AG09319 (cell line): ENCODE data around the gene STAT3.

Experiments
- DNase-seq: peaks from one replicate; pipeline ENCODE4 v3.0.0-alpha.2; 2010; ENCODE audit warnings: low read depth; ENCODE audit errors: extremely low read depth
- TF ChIP-seq, protein P1 (sequence below): IDR thresholded peaks from 2 replicates; pipeline ENCODE4 v1.5.1; 2011; ENCODE audit warnings: low read depth, mild to moderate bottlenecking, inconsistent platforms, low read length, moderate library complexity

Gene STAT3

DNA sequence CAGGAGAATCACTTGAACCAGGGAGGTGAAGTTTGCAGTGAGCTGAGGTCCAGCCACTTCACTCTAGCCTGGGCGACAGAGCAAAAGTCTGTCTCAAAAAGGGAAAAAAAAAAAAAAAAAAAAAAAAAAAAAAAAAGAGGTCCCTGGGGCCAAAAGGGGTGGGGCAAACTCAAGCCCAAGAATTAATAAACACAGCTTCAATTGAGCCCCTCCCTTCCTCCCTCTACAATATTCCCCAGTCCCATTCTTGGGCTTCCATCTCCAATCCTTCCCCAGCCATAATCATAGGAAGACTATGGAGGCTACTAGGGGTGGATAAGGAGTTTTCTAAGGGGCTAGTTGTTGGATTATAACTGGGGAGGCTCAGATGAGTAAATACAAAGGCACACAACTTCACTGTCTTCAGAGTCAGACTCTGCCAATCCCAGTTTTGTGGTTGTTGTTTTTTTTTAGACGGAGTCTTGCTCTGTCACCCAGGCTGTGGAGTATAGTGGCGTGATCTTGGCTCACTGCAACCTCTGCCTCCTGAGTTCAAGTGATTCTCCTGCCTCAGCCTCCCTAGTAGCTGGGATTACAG is 25.3 kb upstream of the STAT3 start:
- TF ChIP-seq, protein P1, sequence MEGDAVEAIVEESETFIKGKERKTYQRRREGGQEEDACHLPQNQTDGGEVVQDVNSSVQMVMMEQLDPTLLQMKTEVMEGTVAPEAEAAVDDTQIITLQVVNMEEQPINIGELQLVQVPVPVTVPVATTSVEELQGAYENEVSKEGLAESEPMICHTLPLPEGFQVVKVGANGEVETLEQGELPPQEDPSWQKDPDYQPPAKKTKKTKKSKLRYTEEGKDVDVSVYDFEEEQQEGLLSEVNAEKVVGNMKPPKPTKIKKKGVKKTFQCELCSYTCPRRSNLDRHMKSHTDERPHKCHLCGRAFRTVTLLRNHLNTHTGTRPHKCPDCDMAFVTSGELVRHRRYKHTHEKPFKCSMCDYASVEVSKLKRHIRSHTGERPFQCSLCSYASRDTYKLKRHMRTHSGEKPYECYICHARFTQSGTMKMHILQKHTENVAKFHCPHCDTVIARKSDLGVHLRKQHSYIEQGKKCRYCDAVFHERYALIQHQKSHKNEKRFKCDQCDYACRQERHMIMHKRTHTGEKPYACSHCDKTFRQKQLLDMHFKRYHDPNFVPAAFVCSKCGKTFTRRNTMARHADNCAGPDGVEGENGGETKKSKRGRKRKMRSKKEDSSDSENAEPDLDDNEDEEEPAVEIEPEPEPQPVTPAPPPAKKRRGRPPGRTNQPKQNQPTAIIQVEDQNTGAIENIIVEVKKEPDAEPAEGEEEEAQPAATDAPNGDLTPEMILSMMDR = no peak
- no peak for DNase-seq

DNA sequence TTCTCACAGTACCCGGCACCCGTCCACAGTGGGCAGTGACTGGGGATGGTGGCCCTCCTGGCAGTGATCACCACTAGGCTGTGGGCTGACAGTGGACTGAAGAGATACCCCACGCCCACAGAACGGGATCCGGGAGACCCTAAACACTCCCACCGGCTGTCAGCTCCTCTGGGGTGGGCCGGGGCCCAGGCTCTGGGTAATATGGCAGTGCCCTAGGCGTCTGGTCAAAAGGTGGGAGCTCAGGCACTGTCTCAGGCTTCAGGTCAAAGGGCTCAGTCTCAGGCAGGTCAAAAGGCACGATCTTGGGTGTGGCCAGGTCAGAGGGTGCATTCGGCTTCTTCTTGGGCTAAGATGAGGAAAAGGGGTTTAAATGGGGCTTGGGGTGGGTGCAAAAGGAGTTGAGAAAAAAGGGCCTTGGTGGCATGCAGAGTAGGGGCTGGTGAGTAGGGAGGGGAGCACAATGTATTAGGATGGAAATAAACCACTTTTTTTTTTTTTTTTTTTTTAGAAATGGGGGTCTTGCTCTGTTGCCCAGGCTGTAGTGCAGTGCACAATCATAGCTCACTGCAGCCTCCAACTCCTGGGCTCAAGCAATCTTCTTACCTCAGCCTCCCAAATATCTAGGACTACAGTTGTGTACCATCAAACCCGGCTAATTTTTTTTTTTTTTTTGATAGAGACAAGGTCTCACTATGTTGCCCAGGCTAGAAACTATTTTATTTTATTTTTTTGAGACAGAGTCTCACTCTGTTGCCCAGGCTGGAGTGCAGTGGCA is 23.9 kb upstream of the STAT3 start:
- DNase-seq = no peak
- TF ChIP-seq, protein P1 = no peak

- DNase-seq = no peak
- TF ChIP-seq, protein P1 = no peak
Measured at GRCh38 chr17:42411361-42411760, 23.1 kb upstream of the STAT3 start.

DNA sequence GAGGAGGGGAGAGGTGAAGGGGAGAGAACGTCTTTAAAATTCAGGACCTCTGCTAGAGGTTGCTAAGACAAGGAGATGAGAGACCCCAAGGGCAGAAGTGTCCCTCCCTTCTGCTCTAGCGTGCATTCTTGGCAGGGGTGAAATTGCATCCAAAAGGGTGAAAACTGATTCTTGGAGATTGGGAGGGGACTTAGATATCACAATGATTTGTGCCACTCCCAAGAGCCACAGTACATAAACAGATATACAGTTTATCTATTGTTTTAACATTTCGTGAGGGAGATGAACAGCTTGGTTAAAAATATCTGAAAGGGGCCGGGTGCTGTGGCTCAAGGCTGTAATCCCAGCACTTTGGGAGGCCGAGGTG is 22.1 kb upstream of the STAT3 start:
- no peak for DNase-seq
- TF ChIP-seq, protein P1 = no peak

- TF ChIP-seq, protein P1 = no peak
- peak; percentile 75 for DNase-seq
Measured at GRCh38 chr17:42409523-42410318, 21.5 kb upstream of the STAT3 start.

GRCh38 chr17:42408061-42408460 is 19.8 kb upstream of the STAT3 start:
- TF ChIP-seq, protein P1 = no peak
- no peak for DNase-seq
